ENCODE data around the gene DDIT4. TPM values are rescaled to one million over a fixed set of nuclear protein-coding genes. Genes with fewer than 3 reads are reported as not detected.
"Not testable (repeated sequence)": the region's sequence is repeated elsewhere in the genome, so short reads cannot be mapped to it uniquely, and the experiment has no call there.

The DDIT4 gene
- total RNA-seq, 2 experiments from 2014 or later, result 382 to 384 TPM

- H3K4me1 Mint-ChIP-seq (ENCODE audit: low read depth), result peaks cover 44% of the 10 kb centered on the region
- H3K9me3 Mint-ChIP-seq (ENCODE audit: insufficient read depth); H3K4me3 Mint-ChIP-seq; H3K36me3 Mint-ChIP-seq (ENCODE audit: low read depth); H3K27ac Mint-ChIP-seq; DNase-seq; H3K27me3 Mint-ChIP-seq (ENCODE audit: low read depth); POLR2A ChIA-PET; ATAC-seq: not testable (repeated sequence)
- CTCF ChIA-PET, result interaction anchor here (2.0 kb wide), 1 partner anchor 58 kb away, joined by 5 read pairs; no protein-coding TSS in a partner anchor
Observed at GRCh38 chr10:72268475-72269200, 5.1 kb upstream of the DDIT4 start.

- ChIA-PET CTCF (interaction anchor here (1.7 to 2.0 kb wide), 2 partner anchors 9 to 56 kb away, joined by 5 to 7 read pairs; no protein-coding TSS in a partner anchor), POLR2A (interaction anchor here (1.1 to 1.7 kb wide), 2 partner anchors 10 to 27 kb away, joined by 3 to 11 read pairs; no protein-coding TSS in a partner anchor)
- H3K36me3 Mint-ChIP-seq (ENCODE audit: low read depth), result peaks cover 20% of the 10 kb centered on the region
- H3K27me3 Mint-ChIP-seq (ENCODE audit: low read depth), result no peaks in the 10 kb centered on the region
- H3K4me1 Mint-ChIP-seq (ENCODE audit: low read depth), result peaks cover 41% of the 10 kb centered on the region
- ATAC-seq (no peak), DNase-seq (no peak)
- H3K4me3 Mint-ChIP-seq, result no peak overlapping the region
- no peaks in the 10 kb centered on the region for H3K9me3 Mint-ChIP-seq (ENCODE audit: insufficient read depth)
- peak overlapping the region; percentile 48 for H3K27ac Mint-ChIP-seq
Observed at GRCh38 chr10:72270607-72271281, 3.0 kb upstream of the DDIT4 start.

- Mint-ChIP-seq H3K36me3 (ENCODE audit: low read depth) (peaks cover 37% of the 10 kb centered on the region), H3K9me3 (ENCODE audit: insufficient read depth) (no peaks in the 10 kb centered on the region), H3K4me1 (ENCODE audit: low read depth) (peaks cover 58% of the 10 kb centered on the region), H3K27me3 (ENCODE audit: low read depth) (no peaks in the 10 kb centered on the region), H3K4me3 (peak overlapping the region; percentile 90), H3K27ac (peak overlapping the region; percentile 91)
- CTCF ChIA-PET, result interaction anchor here (0.8 to 10.5 kb wide), 17 partner anchors 12 to 224 kb away, joined by 3 to 122 read pairs (median 7); no protein-coding TSS in a partner anchor
- DNase-seq, result peak; percentile 70
- peak; percentile 7 for ATAC-seq
- POLR2A ChIA-PET, result interaction anchor here (0.6 to 7.4 kb wide), 23 partner anchors 10 to 185 kb away, joined by 3 to 88 read pairs (median 7); partner anchors contain the start of genes ANAPC16, ASCC1 and SPOCK2
Observed at GRCh38 chr10:72272689-72273409, 875 bp upstream of the DDIT4 start.

- CTCF ChIA-PET, result interaction anchor here (0.9 to 10.5 kb wide), 28 partner anchors 10 to 225 kb away, joined by 3 to 122 read pairs (median 12); no protein-coding TSS in a partner anchor
- peak overlapping the region; percentile 90 for H3K4me3 Mint-ChIP-seq
- H3K27me3 Mint-ChIP-seq (ENCODE audit: low read depth), result no peaks in the 10 kb centered on the region
- no peaks in the 10 kb centered on the region for H3K9me3 Mint-ChIP-seq (ENCODE audit: insufficient read depth)
- H3K36me3 Mint-ChIP-seq (ENCODE audit: low read depth), result peaks cover 37% of the 10 kb centered on the region
- ATAC-seq (peak; percentile 6), DNase-seq (no peak)
- peaks cover 62% of the 10 kb centered on the region for H3K4me1 Mint-ChIP-seq (ENCODE audit: low read depth)
- peak overlapping the region; percentile 91 for H3K27ac Mint-ChIP-seq
- POLR2A ChIA-PET, result interaction anchor here (1.0 to 7.4 kb wide), 22 partner anchors 8 to 70 kb away, joined by 3 to 88 read pairs (median 8); partner anchors contain the start of genes ANAPC16 and ASCC1
Observed at GRCh38 chr10:72274213-72274729, 547 bp downstream of the DDIT4 start.

GRCh38 chr10:72274730-72275350 lies 1.1 kb downstream of the DDIT4 start:
- ChIA-PET POLR2A (interaction anchor here (0.8 to 7.4 kb wide), 20 partner anchors 9 to 63 kb away, joined by 3 to 88 read pairs (median 10); partner anchors contain the start of genes ANAPC16 and ASCC1), CTCF (interaction anchor here (0.7 to 10.5 kb wide), 39 partner anchors 9 to 375 kb away, joined by 3 to 122 read pairs (median 6); partner anchors contain the start of genes ANAPC16 and ASCC1)
- no peaks in the 10 kb centered on the region for H3K9me3 Mint-ChIP-seq (ENCODE audit: insufficient read depth)
- peaks cover 37% of the 10 kb centered on the region for H3K36me3 Mint-ChIP-seq (ENCODE audit: low read depth)
- peak overlapping the region; percentile 91 for H3K27ac Mint-ChIP-seq
- peaks cover 66% of the 10 kb centered on the region for H3K4me1 Mint-ChIP-seq (ENCODE audit: low read depth)
- peak overlapping the region; percentile 90 for H3K4me3 Mint-ChIP-seq
- DNase-seq (peak; percentile 83), ATAC-seq (peak; percentile 16)
- H3K27me3 Mint-ChIP-seq (ENCODE audit: low read depth), result no peaks in the 10 kb centered on the region

GRCh38 chr10:72275351-72276012 lies 1.8 kb downstream of the DDIT4 start:
- peak overlapping the region; percentile 90 for H3K4me3 Mint-ChIP-seq
- peaks cover 37% of the 10 kb centered on the region for H3K36me3 Mint-ChIP-seq (ENCODE audit: low read depth)
- POLR2A ChIA-PET, result interaction anchor here (0.8 to 7.4 kb wide), 20 partner anchors 10 to 62 kb away, joined by 3 to 88 read pairs (median 10); partner anchors contain the start of genes ANAPC16 and ASCC1
- H3K4me1 Mint-ChIP-seq (ENCODE audit: low read depth), result peaks cover 68% of the 10 kb centered on the region
- H3K27ac Mint-ChIP-seq, result peak overlapping the region; percentile 91
- no peaks in the 10 kb centered on the region for H3K9me3 Mint-ChIP-seq (ENCODE audit: insufficient read depth)
- no peaks in the 10 kb centered on the region for H3K27me3 Mint-ChIP-seq (ENCODE audit: low read depth)
- ATAC-seq (no peak), DNase-seq (peak; percentile 45)
- CTCF ChIA-PET, result interaction anchor here (0.7 to 10.5 kb wide), 39 partner anchors 9 to 379 kb away, joined by 3 to 122 read pairs (median 6); partner anchors contain the start of genes ANAPC16 and ASCC1

- H3K9me3 Mint-ChIP-seq (ENCODE audit: insufficient read depth), result no peaks in the 10 kb centered on the region
- no peaks in the 10 kb centered on the region for H3K27me3 Mint-ChIP-seq (ENCODE audit: low read depth)
- ATAC-seq, result no peak
- peak; percentile 41 for DNase-seq
- peak overlapping the region; percentile 90 for H3K4me3 Mint-ChIP-seq
- H3K27ac Mint-ChIP-seq, result peak overlapping the region; percentile 91
- CTCF ChIA-PET, result interaction anchor here (0.8 to 10.5 kb wide), 22 partner anchors 9 to 380 kb away, joined by 3 to 122 read pairs (median 18); no protein-coding TSS in a partner anchor
- POLR2A ChIA-PET, result interaction anchor here (1.0 to 7.4 kb wide), 13 partner anchors 13 to 62 kb away, joined by 3 to 88 read pairs (median 52); partner anchors contain the start of genes ANAPC16 and ASCC1
- H3K4me1 Mint-ChIP-seq (ENCODE audit: low read depth), result peaks cover 65% of the 10 kb centered on the region
- H3K36me3 Mint-ChIP-seq (ENCODE audit: low read depth), result peaks cover 37% of the 10 kb centered on the region
Observed at GRCh38 chr10:72276013-72276387, 2.3 kb downstream of the DDIT4 start.

- CTCF ChIA-PET, result interaction anchor here (1.0 to 10.5 kb wide), 13 partner anchors 15 to 150 kb away, joined by 3 to 122 read pairs (median 18); no protein-coding TSS in a partner anchor
- DNase-seq (no peak), ATAC-seq (no peak)
- Mint-ChIP-seq H3K27ac (peak overlapping the region; percentile 91), H3K4me3 (peak overlapping the region; percentile 90), H3K4me1 (ENCODE audit: low read depth) (peaks cover 61% of the 10 kb centered on the region), H3K27me3 (ENCODE audit: low read depth) (no peaks in the 10 kb centered on the region), H3K9me3 (ENCODE audit: insufficient read depth) (no peaks in the 10 kb centered on the region), H3K36me3 (ENCODE audit: low read depth) (peaks cover 37% of the 10 kb centered on the region)
- POLR2A ChIA-PET, result interaction anchor here (0.5 to 7.4 kb wide), 13 partner anchors 15 to 61 kb away, joined by 3 to 86 read pairs (median 46); partner anchors contain the start of genes ANAPC16 and ASCC1
Observed at GRCh38 chr10:72276421-72277339, 3.0 kb downstream of the DDIT4 start.

GRCh38 chr10:72277340-72277995 lies 3.7 kb downstream of the DDIT4 start:
- ATAC-seq, result no peak
- no peak for DNase-seq
- Mint-ChIP-seq H3K27me3 (ENCODE audit: low read depth) (no peaks in the 10 kb centered on the region), H3K36me3 (ENCODE audit: low read depth) (peaks cover 37% of the 10 kb centered on the region), H3K27ac (peak overlapping the region; percentile 91), H3K4me1 (ENCODE audit: low read depth) (peaks cover 54% of the 10 kb centered on the region), H3K9me3 (ENCODE audit: insufficient read depth) (no peaks in the 10 kb centered on the region), H3K4me3 (peak overlapping the region; percentile 90)
- CTCF ChIA-PET, result interaction anchor here (0.8 to 10.5 kb wide), 13 partner anchors 14 to 229 kb away, joined by 3 to 122 read pairs (median 4); partner anchors contain the start of gene ASCC1
- POLR2A ChIA-PET, result interaction anchor here (0.5 to 7.4 kb wide), 10 partner anchors 14 to 1726 kb away, joined by 3 to 86 read pairs (median 10); no protein-coding TSS in a partner anchor

All from activated CD8-positive, alpha-beta T cell treated with anti-CD3 and anti-CD28 coated beads, Interleukin-2, amount 10 ng/mL, durations not matched to agents 7 days and 5 days (primary cell).